H9 (cell line): ENCODE results near the gene TCEA2. TPM values are rescaled to one million over a fixed set of nuclear protein-coding genes. Genes with fewer than 3 reads are reported as not detected.

Source experiments
- DNase-seq: peaks from one replicate; pipeline ENCODE4 v3.0.0-alpha.2; 2017
- H2AFZ ChIP-seq: one replicate; pipeline ENCODE4 v1.6.1; 2013; ENCODE audit warnings: mild to moderate bottlenecking, low read length, control low read depth, moderate library complexity
- H2AK5ac ChIP-seq: 2 replicates; pipeline ENCODE4 v1.6.1; 2013; ENCODE audit warnings: low read length, control low read depth, mixed read lengths; ENCODE audit not compliant: insufficient read length
- H2BK120ac ChIP-seq: one replicate; pipeline ENCODE4 v1.6.1; 2013; ENCODE audit warnings: low read depth, mild to moderate bottlenecking, low read length, control low read depth, inconsistent platforms; ENCODE audit not compliant: poor library complexity, severe bottlenecking
- H2BK12ac ChIP-seq: 2 replicates; pipeline ENCODE4 v1.6.1; 2013; ENCODE audit warnings: low read length, control low read depth, mixed read lengths, low read depth; ENCODE audit not compliant: insufficient read length
- H2BK15ac ChIP-seq: 2 replicates; pipeline ENCODE4 v1.6.1; 2013; ENCODE audit warnings: low read depth, low read length, control low read depth
- H2BK20ac ChIP-seq: one replicate; pipeline ENCODE4 v1.6.1; 2013; ENCODE audit warnings: low read depth, mild to moderate bottlenecking, low read length, control low read depth, inconsistent platforms; ENCODE audit not compliant: poor library complexity, severe bottlenecking
- H2BK5ac ChIP-seq: 2 replicates; pipeline ENCODE4 v1.6.1; 2013; ENCODE audit warnings: low read length, control low read depth, mixed read lengths; ENCODE audit not compliant: insufficient read length
- H3K14ac ChIP-seq: 2 replicates; pipeline ENCODE4 v1.6.1; 2013; ENCODE audit warnings: low read length, control low read depth; ENCODE audit not compliant: insufficient read depth
- H3K18ac ChIP-seq: 2 replicates; pipeline ENCODE4 v1.6.1; 2013; ENCODE audit warnings: low read depth, mild to moderate bottlenecking, mixed read lengths, low read length, control low read depth; ENCODE audit not compliant: insufficient read length
- H3K23ac ChIP-seq: 2 replicates; pipeline ENCODE4 v1.6.1; 2013; ENCODE audit warnings: low read length, control low read depth, mixed read lengths, low read depth; ENCODE audit not compliant: insufficient read length
- H3K23me2 ChIP-seq: 2 replicates; pipeline ENCODE4 v1.6.1; 2013; ENCODE audit warnings: low read depth, mild to moderate bottlenecking, mixed read lengths, low read length, control low read depth; ENCODE audit not compliant: insufficient read length, poor library complexity, severe bottlenecking
- H3K27ac ChIP-seq: 2 replicates; pipeline ENCODE4 v1.5.1; 2013; ENCODE audit warnings: low read length, control low read depth, mixed read lengths, low read depth; ENCODE audit not compliant: insufficient read length
- H3K27me3 ChIP-seq: 2 replicates; pipeline ENCODE4 v1.6.1; 2013; ENCODE audit warnings: low read length, control low read depth, inconsistent platforms; ENCODE audit not compliant: insufficient read depth
- H3K4ac ChIP-seq: 2 replicates; pipeline ENCODE4 v1.6.1; 2013; ENCODE audit warnings: low read depth, mild to moderate bottlenecking, control low read depth, inconsistent platforms, low read length, moderate library complexity
- H3K4me1 ChIP-seq: 2 replicates; pipeline ENCODE4 v1.6.1; 2013; ENCODE audit warnings: low read length, control low read depth, inconsistent platforms; ENCODE audit not compliant: insufficient read depth
- H3K4me2 ChIP-seq: 2 replicates; pipeline ENCODE4 v1.6.1; 2013; ENCODE audit warnings: low read length, control low read depth, mixed read lengths; ENCODE audit not compliant: insufficient read length, insufficient read depth
- H3K56ac ChIP-seq: 2 replicates; pipeline ENCODE4 v1.6.1; 2013; ENCODE audit warnings: low read depth, mild to moderate bottlenecking, mixed read lengths, low read length, control low read depth; ENCODE audit not compliant: insufficient read length
- H3K79me1 ChIP-seq: 2 replicates; pipeline ENCODE4 v1.6.1; 2013; ENCODE audit warnings: low read depth, mild to moderate bottlenecking, moderate library complexity, low read length, control low read depth, inconsistent platforms; ENCODE audit not compliant: insufficient read depth, poor library complexity, severe bottlenecking
- H3K79me2 ChIP-seq: 2 replicates; pipeline ENCODE4 v1.6.1; 2013; ENCODE audit warnings: low read length, control low read depth, inconsistent platforms; ENCODE audit not compliant: insufficient read depth
- H3K9ac ChIP-seq: 2 replicates; pipeline ENCODE4 v1.6.1; 2013; ENCODE audit warnings: low read length, control low read depth, mixed read lengths; ENCODE audit not compliant: insufficient read length; ENCODE audit errors: extremely low read depth
- H3K9me3 ChIP-seq: one replicate; pipeline ENCODE4 v1.6.1; 2013; ENCODE audit warnings: low read depth, low read length, inconsistent platforms; ENCODE audit not compliant: control insufficient read depth
- H3T11ph ChIP-seq: one replicate; pipeline ENCODE4 v1.6.1; 2013; ENCODE audit warnings: mild to moderate bottlenecking, low read length, control low read depth, inconsistent platforms
- H4K20me1 ChIP-seq: one replicate; pipeline ENCODE4 v1.6.1; 2013; ENCODE audit not compliant: control insufficient read depth, insufficient read length, insufficient read depth
- H4K5ac ChIP-seq: 2 replicates; pipeline ENCODE4 v1.6.1; 2013; ENCODE audit warnings: low read depth, mild to moderate bottlenecking, mixed read lengths, low read length, control low read depth; ENCODE audit not compliant: insufficient read length
- H4K8ac ChIP-seq: replicated peaks from 2 replicates; pipeline ENCODE4 v1.6.1; 2013; ENCODE audit warnings: low read length, control low read depth, mixed read lengths, low read depth; ENCODE audit not compliant: insufficient read length
- H4K91ac ChIP-seq: 2 replicates; pipeline ENCODE4 v1.6.1; 2013; ENCODE audit warnings: low read depth, mild to moderate bottlenecking, moderate library complexity, mixed read lengths, low read length, control low read depth; ENCODE audit not compliant: insufficient read length
- H3K27ac Mint-ChIP-seq, 3 experiments: 2 replicates in 2 of 3; 3 replicates in 1 of 3; pipeline ENCODE4 v1.8.0; 2020 to 2021; ENCODE audit warnings: mixed read lengths in 3 of 3, mild to moderate bottlenecking in 1 of 3, moderate library complexity in 1 of 3
- H3K27me3 Mint-ChIP-seq: 2 replicates; pipeline ENCODE4 v1.8.0; 2021; ENCODE audit warnings: low read depth, mild to moderate bottlenecking, moderate library complexity, mixed read lengths
- H3K36me3 Mint-ChIP-seq, 3 experiments: 2 replicates in 2 of 3; 3 replicates in 1 of 3; pipeline ENCODE4 v1.8.0; 2020 to 2021; ENCODE audit warnings: low read depth in 3 of 3, mixed read lengths in 3 of 3; ENCODE audit not compliant: insufficient read depth in 1 of 3
- H3K4me1 Mint-ChIP-seq, 2 experiments: 2 replicates each; pipeline ENCODE4 v1.8.0; 2020; ENCODE audit warnings: mixed read lengths in 2 of 2
- H3K4me3 Mint-ChIP-seq, 2 experiments: 2 replicates in 1 of 2; 3 replicates in 1 of 2; pipeline ENCODE4 v1.8.0; 2020 to 2021; ENCODE audit warnings: mild to moderate bottlenecking in 2 of 2, mixed read lengths in 2 of 2, moderate library complexity in 1 of 2
- H3K9me3 Mint-ChIP-seq, 2 experiments: 2 replicates in 1 of 2; 3 replicates in 1 of 2; pipeline ENCODE4 v1.8.0; 2020; ENCODE audit warnings: mild to moderate bottlenecking in 2 of 2, mixed read lengths in 2 of 2, moderate library complexity in 1 of 2
- WGBS: extraction: QIAGEN DNeasy Blood & Tissue Kit; methylation state at CpG from one replicate; pipeline ENCODE4 v1.1.7; 2013; ENCODE audit warnings: missing lambda C conversion rate, low lambda C conversion rate, mixed read lengths; ENCODE audit not compliant: insufficient read length; ENCODE audit errors: extremely low coverage; 5-methylcytosine and 5-hydroxymethylcytosine counted together
- total RNA-seq: library from RNA; stranded (reverse); gene quantifications from 2 replicates; pipeline ENCODE4 v1.2.1, GENCODE V29; 2021
- TF ChIP-seq, protein P1 (sequence below): fragments of 200-600 bp; sonication (generic); conservative IDR thresholded peaks from 3 replicates; pipeline ENCODE4 v1.8.0; 2021; ENCODE audit warnings: antibody characterized with exemption, mild to moderate bottlenecking

The TCEA2 gene
- total RNA-seq, 1 experiment from 2014 or later = 51.7 TPM

DNA sequence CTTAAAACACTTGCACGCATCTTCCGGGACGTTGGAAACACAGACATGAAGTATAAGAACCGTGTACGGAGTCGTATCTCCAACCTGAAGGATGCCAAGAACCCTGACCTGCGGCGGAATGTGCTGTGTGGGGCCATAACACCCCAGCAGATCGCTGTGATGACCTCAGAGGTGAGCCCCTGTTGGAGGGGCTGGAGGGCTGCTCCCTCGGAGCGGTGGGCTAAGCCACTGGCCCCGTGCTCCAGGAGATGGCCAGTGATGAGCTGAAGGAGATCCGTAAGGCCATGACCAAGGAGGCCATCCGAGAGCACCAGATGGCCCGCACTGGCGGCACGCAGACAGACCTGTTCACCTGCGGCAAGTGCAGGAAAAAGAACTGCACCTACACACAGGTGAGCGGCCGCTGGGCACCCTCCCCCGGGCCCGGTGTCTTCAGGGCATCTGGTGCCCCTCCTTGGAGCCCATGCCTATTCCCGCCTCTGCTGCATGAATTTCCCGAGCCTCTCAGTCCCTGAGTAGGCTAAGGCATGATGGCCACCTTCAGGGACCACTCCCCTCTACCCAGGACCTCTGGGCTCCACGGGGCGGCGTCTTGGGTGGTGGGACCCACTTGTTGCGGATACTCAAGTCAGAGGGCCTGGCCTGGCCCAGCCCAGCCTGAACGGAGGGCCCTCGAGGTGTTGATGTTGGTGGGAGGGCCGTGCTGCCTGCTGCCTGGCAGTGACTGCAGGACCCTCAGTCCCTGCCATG lies 7.4 kb downstream of the TCEA2 start:
- Histone ChIP-seq H3K79me2 (no peaks in the 10 kb centered on the region), H2BK5ac (no peak overlapping the region), H4K20me1 (no peaks in the 10 kb centered on the region), H3K27me3 (no peaks in the 10 kb centered on the region), H3K4me2 (no peak overlapping the region), H3K9me3 (no peaks in the 10 kb centered on the region), H4K8ac (no peak overlapping the region), H3K4me1 (peaks cover 1% of the 10 kb centered on the region; the same call in 1 of the 2 replicates), H2BK12ac (no peak overlapping the region), H4K5ac (no peak overlapping the region), H3K23me2 (no peaks in the 10 kb centered on the region), H3K23ac (no peak overlapping the region), H3K18ac (no peak overlapping the region), H3K56ac (no peak overlapping the region), H2AK5ac (no peak overlapping the region), H2BK20ac (no peak overlapping the region), H4K91ac (no peak overlapping the region), H3K14ac (no peak overlapping the region), H3K27ac (no peak overlapping the region), H3K9ac (no peak overlapping the region), H2BK120ac (no peak overlapping the region), H3K4ac (no peak overlapping the region), H2BK15ac (no peak overlapping the region), H2AFZ (no peak overlapping the region), H3K79me1 (no peaks in the 10 kb centered on the region), H3T11ph (no peak overlapping the region)
- Mint-ChIP-seq H3K4me1 (peaks cover 12 to 23% of the 10 kb centered on the region in 2 experiments), H3K9me3 (no peaks in the 10 kb centered on the region), H3K4me3 (no peak overlapping the region), H3K27me3 (peaks cover 1% of the 10 kb centered on the region), H3K36me3 (peaks cover 0 to 3% (median 0%) of the 10 kb centered on the region in 3 experiments; a peak in 4 of 7 replicates), H3K27ac (no peak overlapping the region)
- TF ChIP-seq, protein P1, sequence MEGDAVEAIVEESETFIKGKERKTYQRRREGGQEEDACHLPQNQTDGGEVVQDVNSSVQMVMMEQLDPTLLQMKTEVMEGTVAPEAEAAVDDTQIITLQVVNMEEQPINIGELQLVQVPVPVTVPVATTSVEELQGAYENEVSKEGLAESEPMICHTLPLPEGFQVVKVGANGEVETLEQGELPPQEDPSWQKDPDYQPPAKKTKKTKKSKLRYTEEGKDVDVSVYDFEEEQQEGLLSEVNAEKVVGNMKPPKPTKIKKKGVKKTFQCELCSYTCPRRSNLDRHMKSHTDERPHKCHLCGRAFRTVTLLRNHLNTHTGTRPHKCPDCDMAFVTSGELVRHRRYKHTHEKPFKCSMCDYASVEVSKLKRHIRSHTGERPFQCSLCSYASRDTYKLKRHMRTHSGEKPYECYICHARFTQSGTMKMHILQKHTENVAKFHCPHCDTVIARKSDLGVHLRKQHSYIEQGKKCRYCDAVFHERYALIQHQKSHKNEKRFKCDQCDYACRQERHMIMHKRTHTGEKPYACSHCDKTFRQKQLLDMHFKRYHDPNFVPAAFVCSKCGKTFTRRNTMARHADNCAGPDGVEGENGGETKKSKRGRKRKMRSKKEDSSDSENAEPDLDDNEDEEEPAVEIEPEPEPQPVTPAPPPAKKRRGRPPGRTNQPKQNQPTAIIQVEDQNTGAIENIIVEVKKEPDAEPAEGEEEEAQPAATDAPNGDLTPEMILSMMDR = no peak
- DNase-seq = no peak
- no CpG with 5 or more reads among the region's 31 CpGs for WGBS
